Activated B cell treated with CpG ODN at 0.5 μM for 24 hours (primary cell): ENCODE data around the gene ATP10D. TPM values are rescaled to one million over a fixed set of nuclear protein-coding genes. Genes with fewer than 3 reads are reported as not detected.

Source experiments
- ATAC-seq: fragments of 200-7000 bp; cut with Tn5 transposase; one replicate; pipeline ENCODE4 v1.10.0; 2021; ENCODE audit warnings: low read depth, mild to moderate bottlenecking, moderate library complexity
- CTCF ChIA-PET: fragments of 350-600 bp; sonication (Branson Sonifier 250); formaldehyde crosslinking; loops from one replicate; lab custom pipeline; 2021; ENCODE audit warnings: antibody characterized with exemption; lab: Charles Lee
- POLR2A ChIA-PET: fragments of 350-600 bp; sonication (Branson Sonifier 250); formaldehyde crosslinking; loops from one replicate; lab custom pipeline; 2021; ENCODE audit warnings: antibody characterized with exemption; lab: Charles Lee
- DNase-seq: peaks from one replicate; pipeline ENCODE4 v3.0.0; 2022
- H3K27ac Mint-ChIP-seq: one replicate; pipeline ENCODE4 v1.8.0; 2020; ENCODE audit warnings: mixed read lengths
- H3K27me3 Mint-ChIP-seq: one replicate; pipeline ENCODE4 v1.8.0; 2021; ENCODE audit warnings: mixed read lengths
- H3K36me3 Mint-ChIP-seq: one replicate; pipeline ENCODE4 v1.8.0; 2021; ENCODE audit warnings: low read depth, mixed read lengths
- H3K4me1 Mint-ChIP-seq: one replicate; pipeline ENCODE4 v1.8.0; 2021; ENCODE audit warnings: mixed read lengths
- H3K4me3 Mint-ChIP-seq: one replicate; pipeline ENCODE4 v1.8.0; 2020; ENCODE audit warnings: mild to moderate bottlenecking, mixed read lengths
- H3K9me3 Mint-ChIP-seq: one replicate; pipeline ENCODE4 v1.8.0; 2020; ENCODE audit warnings: mixed read lengths
- intact Hi-C: fragments of 100-400 bp; cut with micrococcal nuclease; formaldehyde crosslinking; loops from one replicate; pipeline ENCODE4 v1.15.1; 2024
- total RNA-seq: library from RNA; stranded (reverse); gene quantifications from 2 replicates; pipeline ENCODE4 v1.2.3, GENCODE V29; 2022
- TF ChIP-seq, protein P1 (sequence below): fragments of 200-600 bp; IDR thresholded peaks from one replicate; pipeline ENCODE4 v1.8.0; 2022; ENCODE audit warnings: antibody characterized with exemption, mild to moderate bottlenecking

ATP10D gene
- total RNA-seq, 1 donor from 2014 or later: 31.6 TPM

DNA sequence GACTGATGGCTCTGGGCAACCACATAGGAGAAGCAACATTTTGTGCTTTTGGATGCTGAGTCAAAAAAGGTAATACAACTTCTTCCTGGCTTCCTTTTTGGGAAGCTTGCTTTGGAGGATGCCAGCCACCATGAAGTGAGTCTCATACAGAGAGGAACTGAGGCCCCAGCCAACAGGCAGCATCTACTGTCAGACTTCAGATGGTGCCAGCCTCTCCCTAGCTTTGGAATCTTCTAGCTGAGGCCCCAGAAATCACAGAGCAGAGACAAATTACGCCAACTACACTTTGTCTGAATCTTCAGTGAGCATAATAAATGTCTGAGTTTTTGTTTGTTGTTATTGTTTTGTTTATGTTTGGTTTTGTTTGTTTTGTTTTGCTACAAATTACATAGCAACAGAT is 136.1 kb downstream of the ATP10D start:
- ChIA-PET CTCF (no interaction called here), POLR2A (no interaction called here)
- H3K27me3 Mint-ChIP-seq: no peaks in the 10 kb centered on the region
- no peaks in the 10 kb centered on the region for H3K4me1 Mint-ChIP-seq
- no peaks in the 10 kb centered on the region for H3K9me3 Mint-ChIP-seq
- no peak for ATAC-seq
- no peaks in the 10 kb centered on the region for H3K36me3 Mint-ChIP-seq
- DNase-seq: no peak
- no peak overlapping the region for H3K4me3 Mint-ChIP-seq
- intact Hi-C loops: no loop called here
- no peak overlapping the region for H3K27ac Mint-ChIP-seq
- TF ChIP-seq, protein P1, sequence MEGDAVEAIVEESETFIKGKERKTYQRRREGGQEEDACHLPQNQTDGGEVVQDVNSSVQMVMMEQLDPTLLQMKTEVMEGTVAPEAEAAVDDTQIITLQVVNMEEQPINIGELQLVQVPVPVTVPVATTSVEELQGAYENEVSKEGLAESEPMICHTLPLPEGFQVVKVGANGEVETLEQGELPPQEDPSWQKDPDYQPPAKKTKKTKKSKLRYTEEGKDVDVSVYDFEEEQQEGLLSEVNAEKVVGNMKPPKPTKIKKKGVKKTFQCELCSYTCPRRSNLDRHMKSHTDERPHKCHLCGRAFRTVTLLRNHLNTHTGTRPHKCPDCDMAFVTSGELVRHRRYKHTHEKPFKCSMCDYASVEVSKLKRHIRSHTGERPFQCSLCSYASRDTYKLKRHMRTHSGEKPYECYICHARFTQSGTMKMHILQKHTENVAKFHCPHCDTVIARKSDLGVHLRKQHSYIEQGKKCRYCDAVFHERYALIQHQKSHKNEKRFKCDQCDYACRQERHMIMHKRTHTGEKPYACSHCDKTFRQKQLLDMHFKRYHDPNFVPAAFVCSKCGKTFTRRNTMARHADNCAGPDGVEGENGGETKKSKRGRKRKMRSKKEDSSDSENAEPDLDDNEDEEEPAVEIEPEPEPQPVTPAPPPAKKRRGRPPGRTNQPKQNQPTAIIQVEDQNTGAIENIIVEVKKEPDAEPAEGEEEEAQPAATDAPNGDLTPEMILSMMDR: no peak

DNA sequence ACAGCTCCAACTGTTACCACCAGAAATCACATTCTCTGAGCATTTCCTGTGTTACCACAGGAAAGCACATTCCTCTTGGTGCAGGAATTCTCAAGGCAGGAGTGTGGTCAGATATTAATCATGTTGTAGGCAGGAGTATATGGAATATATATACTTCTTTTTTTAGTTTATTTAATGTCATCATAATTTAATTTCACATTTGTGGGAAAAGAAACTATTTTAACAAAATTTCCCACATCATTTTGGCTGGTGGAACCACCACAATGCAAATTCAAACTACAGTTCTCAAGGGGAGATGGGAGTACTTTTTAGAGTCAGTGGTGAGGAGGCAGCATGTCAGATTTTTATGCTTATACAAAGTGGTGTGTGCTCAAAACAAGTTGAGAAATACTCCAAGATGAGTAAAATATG is 139.0 kb downstream of the ATP10D start:
- DNase-seq (no peak), ATAC-seq (no peak)
- no peaks in the 10 kb centered on the region for H3K36me3 Mint-ChIP-seq
- no peak overlapping the region for H3K4me3 Mint-ChIP-seq
- H3K27me3 Mint-ChIP-seq: no peaks in the 10 kb centered on the region
- ChIA-PET POLR2A (no interaction called here), CTCF (no interaction called here)
- H3K9me3 Mint-ChIP-seq: no peaks in the 10 kb centered on the region
- intact Hi-C loops: no loop called here
- no peaks in the 10 kb centered on the region for H3K4me1 Mint-ChIP-seq
- no peak overlapping the region for H3K27ac Mint-ChIP-seq
- TF ChIP-seq, protein P1: no peak

DNA sequence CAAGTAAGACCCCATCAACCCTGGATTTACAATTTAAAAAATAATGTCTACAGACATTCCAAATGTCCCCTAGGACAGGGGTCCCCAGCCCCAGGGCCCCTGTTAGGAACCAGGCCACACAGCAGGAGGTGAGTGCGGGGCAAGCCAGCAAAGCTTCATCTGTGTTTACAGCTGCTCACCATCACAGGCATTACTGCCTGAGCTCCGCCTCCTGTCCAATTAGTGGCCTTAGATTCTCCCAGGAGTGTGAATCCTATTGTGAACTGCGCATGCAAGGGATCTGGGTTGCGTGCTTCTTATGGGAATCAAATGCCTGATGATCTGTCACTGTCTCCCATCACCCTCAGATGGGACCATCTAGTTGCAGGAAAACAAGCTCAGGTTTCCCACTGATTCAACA is 146.1 kb downstream of the ATP10D start:
- peaks cover 2% of the 10 kb centered on the region for H3K9me3 Mint-ChIP-seq
- ATAC-seq (no peak), DNase-seq (no peak)
- peaks cover 4% of the 10 kb centered on the region for H3K27me3 Mint-ChIP-seq
- intact Hi-C loops: no loop called here
- no peak overlapping the region for H3K4me3 Mint-ChIP-seq
- TF ChIP-seq, protein P1: no peak
- ChIA-PET CTCF (no interaction called here), POLR2A (no interaction called here)
- H3K27ac Mint-ChIP-seq: no peak overlapping the region
- H3K4me1 Mint-ChIP-seq: no peaks in the 10 kb centered on the region
- H3K36me3 Mint-ChIP-seq: no peaks in the 10 kb centered on the region

DNA sequence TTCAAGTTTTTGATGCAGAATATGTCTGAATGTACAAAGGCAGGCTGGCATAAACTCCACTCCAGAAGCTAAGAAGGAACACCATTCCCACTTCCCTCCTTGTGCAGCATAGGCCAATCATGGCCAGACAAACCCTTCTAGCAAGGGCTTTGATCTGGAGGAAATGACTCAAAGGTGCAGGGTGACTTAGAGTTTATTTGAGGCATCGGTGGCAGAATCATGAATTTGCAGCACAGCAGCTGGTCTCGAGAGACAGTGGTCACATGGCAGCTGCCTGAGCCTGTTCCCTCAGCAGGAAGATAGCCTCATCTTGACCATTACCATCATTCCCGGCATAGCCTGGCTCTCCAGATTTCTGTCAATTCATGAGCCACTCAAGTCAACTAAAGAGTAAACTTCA is 154.5 kb downstream of the ATP10D start:
- no peak overlapping the region for H3K4me3 Mint-ChIP-seq
- H3K36me3 Mint-ChIP-seq: no peaks in the 10 kb centered on the region
- no peaks in the 10 kb centered on the region for H3K4me1 Mint-ChIP-seq
- ChIA-PET CTCF (no interaction called here), POLR2A (no interaction called here)
- no peak for ATAC-seq
- TF ChIP-seq, protein P1: no peak
- peaks cover 8% of the 10 kb centered on the region for H3K27me3 Mint-ChIP-seq
- peaks cover 13% of the 10 kb centered on the region for H3K9me3 Mint-ChIP-seq
- no peak for DNase-seq
- intact Hi-C loops: no loop called here
- H3K27ac Mint-ChIP-seq: no peak overlapping the region

DNA sequence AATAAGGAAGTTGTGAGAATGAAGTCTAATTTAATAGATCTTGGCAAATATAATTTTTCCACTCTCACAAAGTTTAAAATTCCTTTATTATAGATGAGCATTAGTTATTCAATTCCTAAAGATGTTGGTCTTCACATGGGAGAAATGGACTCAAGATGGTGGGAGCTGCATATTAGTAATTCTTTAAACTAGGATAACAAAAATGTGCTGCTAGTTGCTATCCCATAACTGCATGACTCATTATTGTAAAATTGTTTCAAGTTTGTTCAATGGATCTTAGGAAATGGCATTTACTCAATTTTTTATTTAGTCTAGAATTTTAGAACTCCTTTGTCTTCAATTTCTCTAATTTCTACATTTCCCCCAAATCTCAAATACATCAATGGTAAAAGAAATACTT is 155.8 kb downstream of the ATP10D start:
- H3K27ac Mint-ChIP-seq: no peak overlapping the region
- H3K36me3 Mint-ChIP-seq: no peaks in the 10 kb centered on the region
- peaks cover 8% of the 10 kb centered on the region for H3K27me3 Mint-ChIP-seq
- H3K9me3 Mint-ChIP-seq: peaks cover 13% of the 10 kb centered on the region
- TF ChIP-seq, protein P1: no peak
- intact Hi-C loops: no loop called here
- H3K4me1 Mint-ChIP-seq: no peaks in the 10 kb centered on the region
- ChIA-PET POLR2A (no interaction called here), CTCF (no interaction called here)
- ATAC-seq (no peak), DNase-seq (no peak)
- H3K4me3 Mint-ChIP-seq: no peak overlapping the region
